GM06990 (cell line): Measurements from ENCODE around the gene RPS6KA4.

Experiments
- DNase-seq: peaks from one replicate; pipeline ENCODE4 v3.0.0-alpha.2; 2011; ENCODE audit not compliant: insufficient read length; ENCODE audit errors: extremely low read depth
- H3K27me3 ChIP-seq: replicated peaks from 2 replicates; pipeline ENCODE4 v1.6.0; 2011; ENCODE audit warnings: low read length; ENCODE audit not compliant: control insufficient read depth, insufficient read depth
- H3K36me3 ChIP-seq: 2 replicates; pipeline ENCODE4 v1.5.1; 2011; ENCODE audit warnings: low read length; ENCODE audit not compliant: control insufficient read depth, insufficient read depth
- H3K4me3 ChIP-seq: replicated peaks from 2 replicates; pipeline ENCODE4 v1.5.1; 2011; ENCODE audit warnings: low read depth, mild to moderate bottlenecking, control low read depth, low read length
- CTCF ChIP-seq: IDR thresholded peaks from 2 replicates; pipeline ENCODE4 v1.5.1; 2011; ENCODE audit warnings: low read length, control low read depth, mild to moderate bottlenecking, inconsistent platforms; ENCODE audit not compliant: insufficient read depth, poor library complexity, severe bottlenecking

RPS6KA4 gene

GRCh38 chr11:64316672-64317324 lies 42.2 kb upstream of the RPS6KA4 start:
- H3K36me3 ChIP-seq: peaks cover 24% of the 10 kb centered on the region
- peak; percentile 59 for DNase-seq
- peak overlapping the region; percentile 97 for H3K4me3 ChIP-seq
- no peaks in the 10 kb centered on the region for H3K27me3 ChIP-seq
- peak; percentile 28 for TF ChIP-seq CTCF

GRCh38 chr11:64317325-64317960 lies 41.5 kb upstream of the RPS6KA4 start, which contains the start of gene TRMT112:
TRMT112 (minus strand) TSS chr11:64317559; CDS start chr11:64317526, 33 bp downstream.
- peak within 1 kb of the TSS; percentile 97 for H3K4me3 ChIP-seq
- peak; percentile 93 for DNase-seq
- H3K27me3 ChIP-seq: no peaks in the 10 kb centered on the region
- H3K36me3 ChIP-seq: peaks cover 25% of the 10 kb centered on the region
- no peak for TF ChIP-seq CTCF

GRCh38 chr11:64317961-64318765 lies 40.8 kb upstream of the RPS6KA4 start, which contains the start of gene PRDX5:
PRDX5 (plus strand) TSS chr11:64318121; CDS start chr11:64318216, 95 bp downstream.
- peak; percentile 40 for TF ChIP-seq CTCF
- peaks cover 30% of the 10 kb centered on the region for H3K36me3 ChIP-seq
- H3K27me3 ChIP-seq: no peaks in the 10 kb centered on the region
- peak within 1 kb of the TSS; percentile 97 for H3K4me3 ChIP-seq
- DNase-seq: peak; percentile 98

GRCh38 chr11:64318766-64319761 lies 39.9 kb upstream of the RPS6KA4 start:
- DNase-seq: no peak
- TF ChIP-seq CTCF: no peak
- Histone ChIP-seq H3K36me3 (peaks cover 28% of the 10 kb centered on the region), H3K27me3 (no peaks in the 10 kb centered on the region), H3K4me3 (peak overlapping the region; percentile 97)

- TF ChIP-seq CTCF: no peak
- DNase-seq: no peak
- H3K4me3 ChIP-seq: no peak overlapping the region
- peaks cover 21% of the 10 kb centered on the region for H3K36me3 ChIP-seq
- H3K27me3 ChIP-seq: no peaks in the 10 kb centered on the region
These were observed 38.4 kb upstream of the RPS6KA4 start for GRCh38 chr11:64320556-64320955.
